ENCODE results near the gene EFNA4. TPM values are rescaled to one million over a fixed set of nuclear protein-coding genes. Genes with fewer than 3 reads are reported as not detected.

Gene EFNA4
- total RNA-seq, 1 experiment from 2014 or later, result 59.6 TPM

GRCh38 chr1:155026154-155026553 is 37.4 kb upstream of the EFNA4 start:
- H3K27me3 ChIP-seq (ENCODE audit: control insufficient read depth, insufficient read depth, low read length), result no peaks in the 10 kb centered on the region; the same call in 1 of the 2 replicates
- peak; percentile 64 for DNase-seq
- H3K36me3 ChIP-seq (replicated peaks; ENCODE audit: control insufficient read depth, insufficient read depth, low read length), result no peaks in the 10 kb centered on the region
- H3K4me3 ChIP-seq (ENCODE audit: insufficient read depth, low read depth, low read length), result no peak overlapping the region

GRCh38 chr1:155026588-155026987 is 37.0 kb upstream of the EFNA4 start:
- H3K36me3 ChIP-seq (replicated peaks; ENCODE audit: control insufficient read depth, insufficient read depth, low read length), result no peaks in the 10 kb centered on the region
- H3K27me3 ChIP-seq (ENCODE audit: control insufficient read depth, insufficient read depth, low read length), result no peaks in the 10 kb centered on the region; the same call in 1 of the 2 replicates
- no peak for DNase-seq
- H3K4me3 ChIP-seq (ENCODE audit: insufficient read depth, low read depth, low read length), result no peak overlapping the region

GRCh38 chr1:155029513-155030242 is 33.9 kb upstream of the EFNA4 start:
- Histone ChIP-seq H3K27me3 (ENCODE audit: control insufficient read depth, insufficient read depth, low read length) (no peaks in the 10 kb centered on the region), H3K36me3 (replicated peaks; ENCODE audit: control insufficient read depth, insufficient read depth, low read length) (no peaks in the 10 kb centered on the region), H3K4me3 (ENCODE audit: insufficient read depth, low read depth, low read length) (no peak overlapping the region)
- no peak for DNase-seq

DNA sequence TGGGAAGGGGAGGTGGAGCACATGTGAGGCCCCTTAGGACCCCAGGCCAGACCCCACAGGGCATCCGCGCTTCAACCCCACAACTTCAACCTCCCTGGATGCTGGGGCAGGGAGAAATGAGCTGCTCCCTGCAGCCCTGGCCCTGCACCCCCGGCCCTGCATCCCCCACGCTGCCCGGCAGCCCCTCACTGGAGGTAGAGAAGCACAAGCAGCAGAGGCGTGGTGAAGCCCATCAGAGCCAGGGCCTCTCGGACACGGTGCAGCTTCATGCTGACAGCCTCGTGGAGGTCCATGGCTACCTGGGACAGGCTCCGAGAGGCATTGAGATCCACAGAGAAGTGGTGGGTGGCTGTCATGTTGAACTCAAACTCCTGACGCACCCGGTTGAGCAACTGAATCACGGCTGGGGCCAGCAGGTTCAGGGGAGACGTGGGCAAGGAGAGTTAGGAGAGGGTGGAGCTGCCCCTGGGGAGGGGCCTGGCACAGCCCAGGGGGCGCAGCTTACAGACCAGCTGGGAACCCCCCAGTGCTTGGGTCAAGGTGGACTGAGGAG is 33.2 kb upstream of the EFNA4 start:
- no peak for DNase-seq
- Histone ChIP-seq H3K4me3 (ENCODE audit: insufficient read depth, low read depth, low read length) (no peak overlapping the region), H3K36me3 (replicated peaks; ENCODE audit: control insufficient read depth, insufficient read depth, low read length) (no peaks in the 10 kb centered on the region), H3K27me3 (ENCODE audit: control insufficient read depth, insufficient read depth, low read length) (no peaks in the 10 kb centered on the region)

DNA sequence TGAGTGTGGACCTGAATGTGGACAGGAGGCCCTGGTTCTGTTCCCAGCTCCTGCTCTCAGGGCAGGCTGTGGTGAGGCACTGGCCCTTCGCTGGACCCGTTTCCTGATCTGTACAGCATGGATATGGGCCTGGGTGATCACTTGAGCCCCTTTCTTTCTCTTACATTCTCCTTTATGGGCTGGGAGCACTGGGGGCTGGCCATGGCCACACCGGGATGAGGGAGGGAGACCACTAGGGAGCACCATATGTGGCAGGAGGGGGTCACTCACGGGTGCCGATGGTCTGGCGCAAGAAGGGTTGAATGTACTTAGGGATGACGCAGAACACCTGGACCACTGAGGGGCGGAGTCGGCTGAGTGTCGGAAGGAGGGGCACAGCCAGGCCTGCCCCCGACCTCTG is 32.6 kb upstream of the EFNA4 start:
- no peak for DNase-seq
- no peaks in the 10 kb centered on the region for H3K36me3 ChIP-seq (replicated peaks; ENCODE audit: control insufficient read depth, insufficient read depth, low read length)
- H3K27me3 ChIP-seq (ENCODE audit: control insufficient read depth, insufficient read depth, low read length), result no peaks in the 10 kb centered on the region
- no peak overlapping the region for H3K4me3 ChIP-seq (ENCODE audit: insufficient read depth, low read depth, low read length)

- no peaks in the 10 kb centered on the region for H3K36me3 ChIP-seq (replicated peaks; ENCODE audit: control insufficient read depth, insufficient read depth, low read length)
- no peaks in the 10 kb centered on the region for H3K27me3 ChIP-seq (ENCODE audit: control insufficient read depth, insufficient read depth, low read length)
- no peak for DNase-seq
- no peak overlapping the region for H3K4me3 ChIP-seq (ENCODE audit: insufficient read depth, low read depth, low read length)
These were observed 30.7 kb upstream of the EFNA4 start for GRCh38 chr1:155032886-155033285.

GRCh38 chr1:155033524-155033923 is 30.0 kb upstream of the EFNA4 start, which contains the start of the genes DCST1 and DCST2:
DCST1 (plus strand) TSS chr1:155033824; CDS start chr1:155034037, 213 bp downstream.
DCST2 (minus strand) TSS chr1:155033781; CDS start chr1:155033701, 80 bp downstream.
- H3K27me3 ChIP-seq (ENCODE audit: control insufficient read depth, insufficient read depth, low read length), result peaks cover 3% of the 10 kb centered on the region; the same call in 1 of the 2 replicates
- no peaks in the 10 kb centered on the region for H3K36me3 ChIP-seq (replicated peaks; ENCODE audit: control insufficient read depth, insufficient read depth, low read length)
- no peak within 1 kb of the TSS for H3K4me3 ChIP-seq (ENCODE audit: insufficient read depth, low read depth, low read length)
- DNase-seq, result no peak

DNA sequence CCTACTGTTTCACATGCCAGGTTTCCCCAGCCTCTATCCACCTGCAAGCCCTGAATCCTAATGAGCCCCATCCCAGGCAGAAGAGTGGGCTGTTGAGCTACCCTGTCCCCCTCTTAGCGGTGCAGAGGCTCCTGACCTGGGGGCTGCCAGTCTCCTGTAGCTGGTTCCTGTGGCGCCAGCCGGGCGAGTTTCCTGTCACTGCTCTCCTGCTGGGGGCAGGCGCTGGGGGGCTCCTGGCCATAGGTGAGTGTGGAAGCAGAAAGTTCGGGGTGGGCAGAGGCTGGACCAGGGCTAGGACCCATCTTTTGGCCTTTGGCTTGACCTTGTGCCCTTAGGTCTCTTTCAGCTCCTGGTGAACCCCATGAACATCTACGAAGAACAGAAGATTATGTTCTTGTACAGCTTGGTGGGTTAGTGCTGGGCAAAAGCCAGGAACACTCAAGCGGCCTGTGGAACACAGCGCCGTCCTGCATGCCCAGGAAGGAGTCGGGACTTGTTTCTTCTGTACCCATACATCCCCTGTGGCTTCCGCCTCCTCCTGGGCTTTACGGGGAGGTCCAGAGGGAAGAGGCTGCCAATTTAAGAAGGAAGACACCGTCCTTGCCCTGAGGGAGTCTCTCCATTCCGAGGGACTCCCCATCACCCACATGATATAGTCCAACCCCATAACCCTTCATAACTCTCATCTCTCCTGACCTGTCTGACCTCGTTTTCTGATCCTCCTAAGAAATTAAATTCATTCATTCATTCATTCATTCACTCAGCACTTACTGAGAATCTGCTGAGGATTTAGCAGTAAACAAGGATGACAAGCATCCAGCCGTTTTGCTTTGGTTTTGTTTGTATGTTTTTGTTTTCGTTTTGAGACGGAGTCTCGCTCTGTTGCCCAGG is 29.0 kb upstream of the EFNA4 start:
- Histone ChIP-seq H3K27me3 (ENCODE audit: control insufficient read depth, insufficient read depth, low read length) (peaks cover 6% of the 10 kb centered on the region), H3K4me3 (ENCODE audit: insufficient read depth, low read depth, low read length) (no peak overlapping the region), H3K36me3 (replicated peaks; ENCODE audit: control insufficient read depth, insufficient read depth, low read length) (no peaks in the 10 kb centered on the region)
- peak; percentile 38 for DNase-seq

- Histone ChIP-seq H3K27me3 (ENCODE audit: control insufficient read depth, insufficient read depth, low read length) (peaks cover 6% of the 10 kb centered on the region), H3K4me3 (ENCODE audit: insufficient read depth, low read depth, low read length) (no peak overlapping the region), H3K36me3 (replicated peaks; ENCODE audit: control insufficient read depth, insufficient read depth, low read length) (no peaks in the 10 kb centered on the region)
- no peak for DNase-seq
These were observed 27.6 kb upstream of the EFNA4 start for GRCh38 chr1:155035936-155036335.

DNA sequence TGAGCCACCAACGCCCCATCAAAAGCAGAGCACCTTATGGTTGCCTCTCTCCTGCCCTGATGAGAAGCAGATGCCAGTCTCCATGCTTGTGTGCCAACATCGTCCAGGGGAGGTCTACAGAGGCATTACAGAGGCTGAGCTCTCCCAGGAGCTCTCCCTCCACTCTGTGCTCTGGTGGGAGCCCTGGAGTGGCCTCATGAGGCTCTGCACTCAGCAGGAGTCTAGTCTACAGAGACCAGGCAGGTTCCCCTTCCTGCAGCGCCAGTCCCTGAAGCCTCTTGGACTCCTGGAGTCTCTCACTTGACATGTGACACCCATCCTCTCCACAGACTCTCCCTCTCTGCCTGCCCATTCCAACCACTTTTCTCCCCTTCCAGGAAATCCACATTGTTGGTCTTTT is 26.5 kb upstream of the EFNA4 start:
- Histone ChIP-seq H3K36me3 (replicated peaks; ENCODE audit: control insufficient read depth, insufficient read depth, low read length) (no peaks in the 10 kb centered on the region), H3K4me3 (ENCODE audit: insufficient read depth, low read depth, low read length) (no peak overlapping the region), H3K27me3 (ENCODE audit: control insufficient read depth, insufficient read depth, low read length) (peaks cover 6% of the 10 kb centered on the region)
- DNase-seq, result no peak

DNA sequence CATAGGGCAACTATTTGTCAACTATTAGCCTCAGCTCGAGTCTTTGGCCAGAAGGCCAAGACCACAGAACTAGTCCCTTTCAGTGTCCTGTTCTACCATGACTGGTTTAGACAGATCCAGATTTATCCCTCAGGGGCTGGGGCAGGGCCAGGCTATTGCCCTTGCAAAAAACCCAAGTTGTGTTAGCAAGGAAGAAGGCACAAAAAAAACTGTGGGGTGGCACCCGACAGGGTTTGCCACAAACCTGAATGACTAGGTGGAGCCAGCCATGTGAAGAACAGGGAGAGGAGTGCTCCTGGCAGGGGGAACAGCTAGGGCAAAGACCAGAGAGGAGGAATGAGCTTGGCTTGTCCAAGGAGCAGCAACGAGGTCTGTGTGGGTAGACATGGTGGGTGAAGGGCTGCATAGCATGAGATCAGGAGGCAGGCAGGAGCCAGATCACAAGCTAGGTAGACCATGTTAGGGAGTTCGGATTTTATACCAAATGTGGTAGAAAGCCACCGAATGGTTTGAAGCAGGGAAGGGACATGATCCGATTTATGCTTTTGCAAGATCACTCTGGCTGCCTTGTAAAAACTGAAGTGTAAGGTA is 25.6 kb upstream of the EFNA4 start:
- Histone ChIP-seq H3K27me3 (ENCODE audit: control insufficient read depth, insufficient read depth, low read length) (peaks cover 6% of the 10 kb centered on the region), H3K4me3 (ENCODE audit: insufficient read depth, low read depth, low read length) (no peak overlapping the region), H3K36me3 (replicated peaks; ENCODE audit: control insufficient read depth, insufficient read depth, low read length) (no peaks in the 10 kb centered on the region)
- DNase-seq, result no peak

- no peak overlapping the region for H3K4me3 ChIP-seq (ENCODE audit: insufficient read depth, low read depth, low read length)
- no peak for DNase-seq
- H3K27me3 ChIP-seq (ENCODE audit: control insufficient read depth, insufficient read depth, low read length), result peaks cover 9% of the 10 kb centered on the region
These were observed 24.8 kb upstream of the EFNA4 start for GRCh38 chr1:155038602-155039307.

GRCh38 chr1:155039308-155039669 is 24.3 kb upstream of the EFNA4 start:
- peaks cover 9% of the 10 kb centered on the region for H3K27me3 ChIP-seq (ENCODE audit: control insufficient read depth, insufficient read depth, low read length)
- no peaks in the 10 kb centered on the region for H3K36me3 ChIP-seq (replicated peaks; ENCODE audit: control insufficient read depth, insufficient read depth, low read length)
- no peak for DNase-seq
- H3K4me3 ChIP-seq (ENCODE audit: insufficient read depth, low read depth, low read length), result no peak overlapping the region

More at GRCh38 chr1:155038602-155039307, 24.8 kb upstream of the EFNA4 start:
- no peaks in the 10 kb centered on the region for H3K36me3 ChIP-seq (replicated peaks; ENCODE audit: control insufficient read depth, insufficient read depth, low read length)

Data from H7 (cell line).